GM10266 (cell line): ENCODE results near the gene ARFIP2.

Experiments used
- DNase-seq: peaks from one replicate; pipeline ENCODE4 v3.0.0; 2012; ENCODE audit errors: extremely low spot score
- CTCF ChIP-seq: IDR thresholded peaks from 2 replicates; pipeline ENCODE4 v1.5.1; 2012; ENCODE audit warnings: mild to moderate bottlenecking, low read depth; ENCODE audit not compliant: control insufficient read depth, insufficient read depth; ENCODE audit errors: missing control alignments

The ARFIP2 gene

GRCh38 chr11:6516865-6517264, 35.7 kb upstream of the ARFIP2 start:
- no peak for TF ChIP-seq CTCF
- DNase-seq, result no peak

- DNase-seq, result peak; percentile 18
- peak; percentile 65 for TF ChIP-seq CTCF
These were observed 24.6 kb upstream of the ARFIP2 start for GRCh38 chr11:6505577-6506240.

DNA sequence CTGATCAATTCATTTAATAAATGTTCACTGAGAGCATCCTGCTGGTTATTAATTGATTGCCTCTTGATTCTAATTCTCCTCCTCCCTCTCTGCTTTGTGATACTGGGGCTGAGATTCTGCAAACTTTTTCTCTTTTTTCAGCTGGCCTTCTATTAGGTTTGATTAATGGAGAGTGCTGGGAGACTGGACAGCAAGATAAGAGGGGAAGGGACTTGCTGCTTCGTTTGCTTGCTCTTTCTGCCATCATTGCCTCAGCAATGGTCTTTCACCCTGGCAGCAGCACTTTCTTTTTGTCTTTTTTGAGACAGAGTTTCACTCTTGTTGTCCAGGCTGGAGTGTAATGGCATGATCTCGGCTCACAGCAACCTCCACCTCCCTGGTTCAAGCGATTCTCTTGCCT, 23.0 kb upstream of the ARFIP2 start:
- no peak for DNase-seq
- TF ChIP-seq CTCF, result no peak

DNA sequence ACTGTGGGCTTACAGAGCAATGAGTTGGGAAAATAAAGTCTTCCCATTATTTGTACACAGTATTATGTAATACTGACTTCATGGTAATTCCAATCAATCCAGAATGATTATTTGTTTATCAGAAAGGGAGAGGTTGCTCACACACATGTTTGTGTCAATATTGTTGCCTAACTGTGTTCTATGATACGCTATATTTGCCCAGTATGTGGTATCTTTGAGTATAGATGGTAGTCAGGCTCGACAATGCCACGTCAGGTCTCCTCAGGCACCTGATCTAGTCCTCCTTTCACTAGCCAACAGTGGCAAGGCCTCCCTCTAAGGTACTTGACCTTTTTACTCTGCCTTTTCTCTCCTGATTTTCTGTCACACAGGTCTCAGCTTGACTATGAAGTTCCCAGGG, 21.3 kb upstream of the ARFIP2 start:
- TF ChIP-seq CTCF, result no peak
- DNase-seq, result no peak

GRCh38 chr11:6498544-6498943, 17.4 kb upstream of the ARFIP2 start:
- TF ChIP-seq CTCF, result no peak
- DNase-seq, result no peak

DNA sequence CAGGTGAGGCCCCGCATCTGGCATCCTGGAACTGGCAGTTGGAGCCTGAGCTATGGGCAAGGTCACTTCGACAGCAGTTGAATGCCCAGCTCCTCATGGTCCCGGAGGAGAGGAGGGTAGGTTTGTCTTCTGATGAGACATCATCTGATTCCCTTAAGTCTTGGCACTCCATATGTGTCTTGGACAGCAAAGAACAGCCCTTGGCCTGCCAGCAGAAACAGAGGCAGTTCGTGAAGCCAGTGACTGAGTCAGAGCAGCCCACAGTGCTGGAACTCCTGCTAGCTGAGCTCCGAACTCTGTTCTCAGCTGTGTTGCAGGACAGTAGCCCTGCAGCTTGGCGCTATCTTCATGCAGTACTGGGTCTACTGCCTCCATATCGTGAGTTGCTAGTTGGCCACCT, 17.0 kb upstream of the ARFIP2 start:
- no peak for TF ChIP-seq CTCF
- no peak for DNase-seq

GRCh38 chr11:6497069-6497839, 16.1 kb upstream of the ARFIP2 start, which contains the start of gene DNHD1:
DNHD1 (plus strand) TSS chr11:6497280; CDS start chr11:6498216, 936 bp downstream.
- no peak for DNase-seq

More at GRCh38 chr11:6497069-6497839, 16.1 kb upstream of the ARFIP2 start, which contains the start of gene DNHD1:
- TF ChIP-seq CTCF, result no peak
